HG02642 (cell line): ENCODE results near the gene FAM117B.

Experiments used
- ATAC-seq: cut with Tn5 transposase; IDR thresholded peaks from one replicate; pipeline ENCODE4 v1.9.1; 2021; ENCODE audit warnings: mild to moderate bottlenecking; ENCODE audit not compliant: unreplicated experiment, poor library complexity

The FAM117B gene

GRCh38 chr2:202634556-202635427, at the start of gene FAM117B:
FAM117B (plus strand) TSS chr2:202634969; CDS start chr2:202635188, 219 bp downstream.
- peak; percentile 92 for ATAC-seq

- ATAC-seq: peak; percentile 86
Observed at GRCh38 chr2:202588647-202589581, 45.9 kb upstream of the FAM117B start.

GRCh38 chr2:202589582-202589949, 45.2 kb upstream of the FAM117B start:
- no peak for ATAC-seq

- no peak for ATAC-seq
Observed at GRCh38 chr2:202592566-202592965, 42.2 kb upstream of the FAM117B start.

GRCh38 chr2:202599105-202599504, 35.7 kb upstream of the FAM117B start:
- no peak for ATAC-seq

GRCh38 chr2:202599911-202600310, 34.9 kb upstream of the FAM117B start:
- ATAC-seq: no peak

- no peak for ATAC-seq
Observed at GRCh38 chr2:202604699-202605098, 30.1 kb upstream of the FAM117B start.

- ATAC-seq: no peak
Observed at GRCh38 chr2:202605174-202605573, 29.6 kb upstream of the FAM117B start.

DNA sequence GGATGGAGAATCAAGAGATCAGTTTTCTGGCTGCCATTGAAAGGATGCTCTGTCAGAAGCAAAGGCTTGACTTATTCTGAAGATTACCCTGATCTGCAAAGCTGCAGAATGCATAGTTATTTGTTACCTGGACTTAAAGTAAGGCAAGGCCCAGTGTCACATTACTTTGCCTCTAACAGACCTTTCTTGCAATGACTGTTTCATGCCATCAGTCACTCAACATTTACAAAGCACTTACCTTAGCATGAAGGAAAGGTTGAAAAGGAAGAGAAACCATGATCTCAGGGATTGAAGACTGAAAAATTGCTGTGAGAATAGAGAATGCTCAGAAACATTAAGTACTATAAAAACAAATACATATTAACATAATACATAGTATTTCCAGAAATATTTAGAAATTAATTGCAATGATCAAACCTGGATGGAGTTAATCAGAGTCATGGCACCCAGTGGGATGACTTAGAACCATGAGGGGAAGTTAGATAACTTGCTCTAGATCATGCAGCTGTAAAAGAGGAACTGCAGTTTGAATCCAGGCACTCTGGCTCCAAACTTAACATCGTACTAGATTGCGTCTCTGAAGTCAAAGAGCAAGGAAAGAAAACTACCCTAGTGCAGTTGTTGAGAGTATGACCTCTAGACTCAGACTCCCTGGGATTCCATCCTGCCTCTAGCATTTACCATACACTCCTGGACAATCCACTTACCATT, 26.5 kb upstream of the FAM117B start:
- ATAC-seq: no peak

GRCh38 chr2:202609381-202610145, 25.2 kb upstream of the FAM117B start:
- ATAC-seq: peak; percentile 96

- ATAC-seq: no peak
Observed at GRCh38 chr2:202610380-202610779, 24.4 kb upstream of the FAM117B start.

GRCh38 chr2:202612145-202612544, 22.6 kb upstream of the FAM117B start:
- no peak for ATAC-seq

DNA sequence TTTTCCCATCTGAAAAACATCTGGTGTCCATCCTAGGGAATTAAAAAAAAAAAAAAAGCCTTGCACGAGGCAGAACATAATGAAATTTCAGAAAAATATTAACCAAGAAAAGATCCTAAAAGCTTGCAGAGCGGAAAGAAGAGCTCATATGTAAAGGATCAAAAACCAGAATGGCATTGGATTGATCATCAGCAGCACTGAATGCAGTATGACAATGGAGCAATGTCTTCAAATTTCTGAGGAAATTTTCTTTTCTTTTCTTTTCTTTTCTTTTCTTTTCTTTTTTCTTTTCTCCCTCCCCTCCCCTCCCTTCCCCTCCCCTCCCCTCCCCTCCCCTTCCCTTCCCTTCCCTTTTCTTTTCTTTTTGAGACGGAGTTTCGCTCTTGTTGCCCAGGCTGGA, 21.3 kb upstream of the FAM117B start:
- no peak for ATAC-seq

GRCh38 chr2:202624133-202624532, 10.6 kb upstream of the FAM117B start:
- no peak for ATAC-seq

- ATAC-seq: no peak
Observed at GRCh38 chr2:202627042-202627441, 7.7 kb upstream of the FAM117B start.

GRCh38 chr2:202628646-202629198, 6.0 kb upstream of the FAM117B start:
- no peak for ATAC-seq

- ATAC-seq: no peak
Observed at GRCh38 chr2:202632682-202633290, 2.0 kb upstream of the FAM117B start.

DNA sequence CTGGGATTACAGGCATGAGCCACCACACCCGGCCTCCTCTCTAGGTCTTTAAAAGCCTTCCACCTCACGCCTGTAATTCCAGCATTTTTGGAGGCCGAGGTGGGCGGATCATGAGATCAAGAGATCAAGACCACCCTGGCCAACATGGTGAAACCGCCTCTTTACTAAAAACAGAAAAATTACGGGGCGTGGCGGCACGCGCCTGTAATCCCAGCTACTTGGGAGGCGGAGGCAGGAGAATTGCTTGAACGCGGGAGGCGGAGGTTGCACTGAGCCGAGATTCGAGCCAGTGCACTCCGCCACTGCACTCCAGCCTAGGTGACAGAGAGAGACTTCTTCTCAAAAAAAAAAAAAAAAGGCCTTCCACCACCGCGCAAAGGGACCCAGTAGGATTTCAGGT, 1.3 kb upstream of the FAM117B start:
- ATAC-seq: no peak
